ENCODE data around the gene LZTR1.

GRCh38 chr22:21014202-21014725 lies 32.2 kb downstream of the LZTR1 start:
- TF ChIP-seq, protein P1, sequence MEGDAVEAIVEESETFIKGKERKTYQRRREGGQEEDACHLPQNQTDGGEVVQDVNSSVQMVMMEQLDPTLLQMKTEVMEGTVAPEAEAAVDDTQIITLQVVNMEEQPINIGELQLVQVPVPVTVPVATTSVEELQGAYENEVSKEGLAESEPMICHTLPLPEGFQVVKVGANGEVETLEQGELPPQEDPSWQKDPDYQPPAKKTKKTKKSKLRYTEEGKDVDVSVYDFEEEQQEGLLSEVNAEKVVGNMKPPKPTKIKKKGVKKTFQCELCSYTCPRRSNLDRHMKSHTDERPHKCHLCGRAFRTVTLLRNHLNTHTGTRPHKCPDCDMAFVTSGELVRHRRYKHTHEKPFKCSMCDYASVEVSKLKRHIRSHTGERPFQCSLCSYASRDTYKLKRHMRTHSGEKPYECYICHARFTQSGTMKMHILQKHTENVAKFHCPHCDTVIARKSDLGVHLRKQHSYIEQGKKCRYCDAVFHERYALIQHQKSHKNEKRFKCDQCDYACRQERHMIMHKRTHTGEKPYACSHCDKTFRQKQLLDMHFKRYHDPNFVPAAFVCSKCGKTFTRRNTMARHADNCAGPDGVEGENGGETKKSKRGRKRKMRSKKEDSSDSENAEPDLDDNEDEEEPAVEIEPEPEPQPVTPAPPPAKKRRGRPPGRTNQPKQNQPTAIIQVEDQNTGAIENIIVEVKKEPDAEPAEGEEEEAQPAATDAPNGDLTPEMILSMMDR (conservative IDR thresholded peaks at IDR 0.05) = no peak
- TF ChIP-seq EZH2 (IDR thresholded peaks at IDR 0.05; ENCODE audit: low read depth) = no peak

Measured in PC-9 (cell line).